ENCODE measurements around the gene ALDH3B1.

Gene ALDH3B1

GRCh38 chr11:68036141-68036716 is 26.1 kb downstream of the ALDH3B1 start:
- TF ChIP-seq CTCF (IDR thresholded peaks at IDR 0.05; ENCODE audit: low read depth, low read length) = no peak
- DNase-seq (ENCODE audit: extremely low read depth, low read depth) = no peak

- TF ChIP-seq CTCF (IDR thresholded peaks at IDR 0.05; ENCODE audit: low read depth, low read length) = no peak
- no peak for DNase-seq (ENCODE audit: extremely low read depth, low read depth)
Observed at GRCh38 chr11:68036717-68037239, 26.7 kb downstream of the ALDH3B1 start.

DNA sequence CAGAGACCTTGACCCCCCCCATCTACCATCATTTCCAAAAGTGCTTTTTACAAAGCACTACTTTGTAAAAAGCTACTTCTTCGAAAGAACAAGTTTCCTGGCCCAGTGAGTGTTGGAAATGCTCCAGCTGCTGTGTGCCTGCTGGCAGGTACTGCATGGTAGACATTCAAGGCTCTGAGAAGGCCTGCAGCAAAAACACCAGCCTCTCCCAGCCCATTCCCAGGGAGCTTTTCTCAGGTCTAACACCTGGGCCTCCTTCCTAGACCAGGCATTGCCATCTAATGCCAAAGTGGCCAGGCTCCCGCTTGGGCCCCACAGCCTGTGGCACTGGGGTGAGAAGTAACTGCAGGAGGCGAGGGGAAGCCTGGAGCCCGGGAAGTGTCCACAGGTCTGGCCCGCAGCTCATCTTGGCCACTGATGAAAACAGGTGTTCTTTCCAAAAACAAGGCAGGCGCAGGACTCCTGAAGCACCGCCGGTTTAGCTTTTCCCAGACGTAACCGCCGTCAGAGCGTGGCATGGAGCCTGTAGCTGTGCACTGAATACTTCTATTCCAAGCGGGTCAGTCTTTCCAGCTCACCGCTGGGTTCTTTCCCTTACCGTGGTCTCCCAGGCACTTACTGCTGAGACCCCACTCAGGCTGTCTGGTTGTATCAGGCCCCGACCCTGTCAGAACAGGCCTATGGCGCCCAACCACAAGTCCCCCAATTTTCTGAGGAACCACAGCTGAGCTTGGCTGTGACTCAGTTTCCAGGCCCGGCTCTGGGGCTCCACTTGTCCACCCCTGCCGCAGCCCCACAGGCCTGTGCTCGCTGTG is 27.5 kb downstream of the ALDH3B1 start:
- no peak for TF ChIP-seq CTCF (IDR thresholded peaks at IDR 0.05; ENCODE audit: low read depth, low read length)
- DNase-seq (ENCODE audit: extremely low read depth, low read depth) = no peak

DNA sequence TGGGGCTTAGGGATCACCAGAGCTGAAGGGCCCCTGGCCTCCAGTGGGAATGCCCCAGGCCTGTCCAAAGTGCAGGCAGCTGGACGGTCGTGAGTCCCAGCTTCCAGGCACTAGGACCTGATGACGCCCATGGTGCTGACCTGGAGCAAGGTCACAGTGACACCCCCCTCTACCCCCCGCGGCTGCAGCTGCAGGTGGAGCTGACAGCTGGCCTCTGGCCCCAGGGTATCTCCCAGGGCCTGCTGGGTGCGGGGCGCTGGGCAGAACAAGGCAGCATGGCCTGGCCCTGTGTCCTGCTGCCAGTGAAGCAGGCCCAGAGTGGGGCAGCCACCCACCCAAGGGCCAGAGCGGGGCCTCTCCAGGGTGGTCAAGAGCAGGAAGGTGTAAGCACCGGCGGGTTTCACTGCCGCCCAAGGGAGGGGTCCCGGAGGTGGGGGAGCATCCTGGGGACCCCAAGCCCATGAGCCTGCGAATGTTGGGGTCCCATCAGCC is 28.1 kb downstream of the ALDH3B1 start:
- DNase-seq (ENCODE audit: extremely low read depth, low read depth) = no peak
- TF ChIP-seq CTCF (IDR thresholded peaks at IDR 0.05; ENCODE audit: low read depth, low read length) = no peak

DNA sequence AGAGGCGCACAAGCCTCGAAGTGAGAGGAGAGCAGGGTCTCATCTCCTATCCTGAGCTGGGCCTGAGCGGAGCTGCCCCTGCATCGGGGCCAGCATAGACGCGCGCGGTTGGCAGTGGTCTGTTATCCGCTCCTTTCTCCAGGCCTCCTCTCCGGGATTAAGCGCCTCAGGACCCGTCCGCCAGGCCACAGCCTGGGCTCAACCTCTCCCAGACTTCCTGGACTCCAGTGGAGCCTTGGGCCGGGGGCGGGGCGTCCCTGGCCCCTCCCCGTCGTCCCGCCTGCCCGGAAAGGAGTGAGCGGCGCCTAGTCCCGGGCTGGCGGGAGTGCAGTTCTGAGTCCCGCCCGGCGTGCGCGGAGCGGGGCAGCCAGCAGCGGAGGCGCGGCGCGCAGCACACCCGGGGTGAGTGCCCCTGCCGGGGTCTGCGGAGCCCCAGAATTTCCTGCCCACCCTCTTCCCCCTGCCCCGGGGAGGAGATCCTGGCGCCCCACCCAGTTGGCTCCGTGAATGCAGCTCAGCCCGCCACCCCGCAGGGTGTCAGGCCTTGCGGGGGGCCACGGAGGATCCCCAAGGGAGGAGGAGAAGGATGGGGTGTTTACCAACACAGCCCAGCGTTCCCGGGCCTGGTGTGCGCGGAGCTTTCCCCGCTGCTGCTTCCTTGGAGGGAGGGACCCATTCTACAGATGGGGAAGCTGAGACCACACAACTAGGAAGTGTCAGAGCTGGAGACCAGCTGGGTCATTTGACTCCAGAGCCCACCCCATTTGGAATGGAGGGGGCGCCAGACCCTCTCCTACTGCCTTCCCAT is 28.8 kb downstream of the ALDH3B1 start, which contains the start of gene TCIRG1:
Gene TCIRG1, plus strand, starts transcription at position 308 of the 808 bp plus-strand sequence. CDS start 2,247 bp downstream, outside the sequence.
- no peak for TF ChIP-seq CTCF (IDR thresholded peaks at IDR 0.05; ENCODE audit: low read depth, low read length)
- peak; percentile 56 for DNase-seq (ENCODE audit: extremely low read depth, low read depth)

DNA sequence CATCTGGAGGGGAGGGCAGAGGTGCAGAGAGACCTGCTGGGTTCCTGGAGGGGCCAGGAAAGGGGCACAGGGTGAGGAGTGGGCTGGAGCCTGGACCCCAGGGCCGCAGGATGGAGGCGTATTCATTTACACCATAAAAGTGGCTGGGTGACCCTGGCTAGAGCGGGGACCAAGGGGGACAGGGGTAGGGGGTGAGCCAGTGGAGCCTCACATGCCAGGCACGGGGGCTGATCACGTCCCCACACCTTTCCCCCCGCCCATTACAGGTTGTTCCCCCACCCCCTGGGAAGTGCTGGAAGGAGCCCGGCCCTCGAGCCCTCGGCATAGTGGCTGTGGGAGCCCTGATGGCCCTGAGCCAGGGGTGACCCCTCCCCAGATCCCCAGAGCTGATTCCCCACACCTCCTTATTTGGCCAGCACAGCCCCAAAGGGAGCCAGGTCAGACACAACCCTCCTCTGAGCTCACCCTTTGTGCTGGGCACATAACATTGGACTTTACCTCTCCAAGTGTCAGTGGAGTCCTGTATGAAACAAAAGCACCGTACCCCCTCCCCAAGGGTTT is 29.5 kb downstream of the ALDH3B1 start:
- DNase-seq (ENCODE audit: extremely low read depth, low read depth) = no peak
- no peak for TF ChIP-seq CTCF (IDR thresholded peaks at IDR 0.05; ENCODE audit: low read depth, low read length)

Data from AG09319 (cell line).